GM18870 (cell line): ENCODE results near the gene RPS6KC1.
A peak's percentile ranks its signal among the peaks of the same experiment; 100 is the strongest.
"Not testable (repeated sequence)": the region's sequence is repeated elsewhere in the genome, so short reads cannot be mapped to it uniquely, and the experiment has no call there.

Experiments
- ATAC-seq: cut with Tn5 transposase; IDR thresholded peaks from one replicate; pipeline ENCODE4 v1.9.1; 2021; ENCODE audit warnings: moderate library complexity; ENCODE audit not compliant: unreplicated experiment

RPS6KC1 gene, protein sequence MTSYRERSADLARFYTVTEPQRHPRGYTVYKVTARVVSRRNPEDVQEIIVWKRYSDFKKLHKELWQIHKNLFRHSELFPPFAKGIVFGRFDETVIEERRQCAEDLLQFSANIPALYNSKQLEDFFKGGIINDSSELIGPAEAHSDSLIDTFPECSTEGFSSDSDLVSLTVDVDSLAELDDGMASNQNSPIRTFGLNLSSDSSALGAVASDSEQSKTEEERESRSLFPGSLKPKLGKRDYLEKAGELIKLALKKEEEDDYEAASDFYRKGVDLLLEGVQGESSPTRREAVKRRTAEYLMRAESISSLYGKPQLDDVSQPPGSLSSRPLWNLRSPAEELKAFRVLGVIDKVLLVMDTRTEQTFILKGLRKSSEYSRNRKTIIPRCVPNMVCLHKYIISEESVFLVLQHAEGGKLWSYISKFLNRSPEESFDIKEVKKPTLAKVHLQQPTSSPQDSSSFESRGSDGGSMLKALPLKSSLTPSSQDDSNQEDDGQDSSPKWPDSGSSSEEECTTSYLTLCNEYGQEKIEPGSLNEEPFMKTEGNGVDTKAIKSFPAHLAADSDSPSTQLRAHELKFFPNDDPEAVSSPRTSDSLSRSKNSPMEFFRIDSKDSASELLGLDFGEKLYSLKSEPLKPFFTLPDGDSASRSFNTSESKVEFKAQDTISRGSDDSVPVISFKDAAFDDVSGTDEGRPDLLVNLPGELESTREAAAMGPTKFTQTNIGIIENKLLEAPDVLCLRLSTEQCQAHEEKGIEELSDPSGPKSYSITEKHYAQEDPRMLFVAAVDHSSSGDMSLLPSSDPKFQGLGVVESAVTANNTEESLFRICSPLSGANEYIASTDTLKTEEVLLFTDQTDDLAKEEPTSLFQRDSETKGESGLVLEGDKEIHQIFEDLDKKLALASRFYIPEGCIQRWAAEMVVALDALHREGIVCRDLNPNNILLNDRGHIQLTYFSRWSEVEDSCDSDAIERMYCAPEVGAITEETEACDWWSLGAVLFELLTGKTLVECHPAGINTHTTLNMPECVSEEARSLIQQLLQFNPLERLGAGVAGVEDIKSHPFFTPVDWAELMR

DNA sequence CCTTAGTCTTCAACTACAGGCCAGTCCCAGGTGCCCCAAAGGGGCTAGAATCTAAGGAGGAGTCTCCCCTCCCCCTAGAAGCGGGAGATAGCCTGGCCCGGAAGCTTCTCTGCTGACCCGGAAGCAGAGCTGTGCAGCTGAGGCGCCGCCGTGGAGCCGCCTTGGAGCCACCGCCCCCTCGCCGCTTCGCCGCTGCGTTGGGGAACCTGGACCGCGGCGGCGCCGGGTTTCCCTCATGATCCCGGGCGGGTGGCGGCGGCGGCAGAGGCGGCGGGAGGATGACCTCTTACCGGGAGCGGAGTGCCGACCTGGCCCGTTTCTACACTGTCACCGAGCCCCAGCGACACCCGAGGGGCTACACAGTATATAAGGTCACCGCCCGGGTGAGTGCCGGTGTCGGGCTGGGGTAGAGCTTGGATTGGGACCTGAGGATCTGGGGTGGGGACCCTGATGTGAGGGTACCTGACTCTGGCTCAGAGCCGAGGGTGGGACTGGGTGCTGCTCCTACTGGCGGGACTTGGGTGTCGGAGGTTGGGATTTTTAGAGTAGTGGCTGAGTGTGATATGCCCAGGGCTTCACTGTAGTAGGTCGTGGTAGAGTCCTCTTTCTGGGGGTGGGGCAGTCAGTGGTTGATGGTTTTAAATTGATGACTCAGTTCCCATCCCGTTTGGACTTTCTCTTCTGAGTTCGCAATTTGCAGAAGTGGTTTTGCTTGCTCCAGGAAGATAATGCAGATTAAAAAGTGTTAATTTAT is at the start of gene RPS6KC1:
Gene RPS6KC1, plus strand, starts transcription at position 115 of the 754 bp plus-strand sequence. Its CDS starts 164 bp downstream, at position 279.
- ATAC-seq = peak; percentile 84

DNA sequence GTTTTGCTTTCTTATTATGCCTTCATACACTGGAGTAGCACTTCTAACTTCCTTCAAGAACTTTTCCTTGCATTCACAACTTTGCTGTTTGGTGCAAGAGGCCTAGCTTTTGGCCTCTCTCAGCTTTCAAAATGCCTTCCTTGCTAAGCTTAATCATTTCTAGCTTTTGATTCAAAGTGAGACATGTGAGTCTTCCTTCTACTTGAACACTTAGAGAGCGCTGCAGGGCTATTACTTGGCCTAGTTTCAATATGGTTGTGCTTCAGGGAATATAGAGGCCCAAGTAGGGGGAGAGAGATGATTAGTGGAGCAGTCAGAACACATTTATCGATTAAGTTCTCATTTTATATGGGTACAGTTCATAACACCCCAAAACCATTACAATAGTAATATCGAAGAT is 47.8 kb upstream of the RPS6KC1 start:
- no peak for ATAC-seq

DNA sequence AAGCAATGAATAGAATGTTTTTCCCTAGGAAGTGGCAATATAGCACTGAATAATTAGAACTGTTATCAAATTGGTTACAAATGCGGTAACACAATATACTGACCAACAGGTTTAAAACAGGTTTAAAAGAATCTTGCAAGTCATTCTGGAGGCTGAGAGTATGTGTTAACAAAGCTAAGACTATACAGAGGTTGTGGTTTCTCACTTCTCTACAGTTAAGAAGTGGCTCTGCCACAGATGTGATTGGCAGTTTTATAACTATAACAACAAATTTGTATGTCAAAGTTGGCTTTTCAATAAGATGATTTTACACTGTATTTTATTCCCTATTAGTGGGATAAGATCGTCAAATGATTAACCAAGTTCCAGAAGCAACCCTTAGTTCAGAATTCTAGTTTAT is 42.5 kb upstream of the RPS6KC1 start:
- no peak for ATAC-seq

DNA sequence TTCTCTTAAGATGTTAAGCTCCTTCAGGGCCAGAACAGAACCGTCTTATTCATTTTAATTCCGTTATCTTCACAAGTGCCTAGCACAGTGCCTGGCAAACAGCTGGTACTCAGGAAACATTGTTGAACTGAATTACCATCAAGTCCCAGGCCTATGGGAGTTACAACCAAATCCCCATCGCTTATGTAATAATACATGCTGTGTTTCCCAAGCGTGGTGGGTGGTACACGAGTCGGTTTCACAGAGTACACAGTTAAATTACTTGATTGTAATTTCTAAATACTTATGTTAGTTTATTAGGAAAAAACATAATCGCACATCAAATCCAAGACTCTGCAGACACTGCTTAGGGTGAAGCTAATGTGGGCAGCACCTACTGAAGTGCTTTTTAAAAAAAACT is 36.4 kb upstream of the RPS6KC1 start:
- ATAC-seq = no peak

- peak; percentile 92 for ATAC-seq
These were observed 35.7 kb upstream of the RPS6KC1 start, which contains the start of gene ANGEL2 for GRCh38 chr1:213015099-213016050. TSS of gene ANGEL2 (minus strand) at chr1:213015867. CDS start at chr1:213015671, 196 bp downstream.

DNA sequence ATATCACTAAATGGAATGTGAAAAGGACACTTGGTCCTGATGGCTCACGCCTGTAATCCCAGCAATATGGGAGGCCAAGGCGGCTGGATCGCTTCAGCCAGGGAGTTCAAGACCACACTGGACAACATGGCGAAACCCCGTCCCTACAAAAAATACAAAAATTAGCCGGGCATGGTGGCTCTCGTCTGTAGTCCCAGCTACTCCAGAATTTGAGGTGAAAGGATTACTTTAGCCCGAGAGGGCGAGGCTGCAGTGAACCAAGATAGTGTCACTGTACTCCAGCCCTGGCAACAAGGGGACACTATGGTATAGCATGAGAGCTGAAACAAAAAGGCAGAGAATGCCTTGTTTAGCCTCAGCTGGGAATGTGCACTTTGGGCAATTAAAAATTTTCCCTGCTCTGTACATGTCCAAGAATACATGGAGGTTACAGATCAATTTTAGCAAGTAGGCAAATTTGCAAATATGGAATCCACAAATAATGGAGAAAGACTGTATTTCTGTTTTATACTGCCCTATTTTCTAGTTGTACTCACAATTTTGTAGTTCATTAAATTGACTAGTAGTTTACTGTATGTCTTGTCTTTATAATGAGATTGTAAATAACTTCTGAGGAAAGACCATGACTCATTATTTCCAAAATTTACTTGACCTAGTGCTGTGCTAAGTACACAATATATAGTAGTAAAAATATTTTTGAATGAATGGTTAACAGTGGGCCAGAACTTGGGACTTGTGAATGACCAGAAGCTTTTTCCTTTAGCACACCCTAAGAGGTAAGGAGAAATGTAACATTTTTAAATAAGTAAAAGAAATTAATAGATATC is 33.4 kb upstream of the RPS6KC1 start:
- ATAC-seq = no peak

DNA sequence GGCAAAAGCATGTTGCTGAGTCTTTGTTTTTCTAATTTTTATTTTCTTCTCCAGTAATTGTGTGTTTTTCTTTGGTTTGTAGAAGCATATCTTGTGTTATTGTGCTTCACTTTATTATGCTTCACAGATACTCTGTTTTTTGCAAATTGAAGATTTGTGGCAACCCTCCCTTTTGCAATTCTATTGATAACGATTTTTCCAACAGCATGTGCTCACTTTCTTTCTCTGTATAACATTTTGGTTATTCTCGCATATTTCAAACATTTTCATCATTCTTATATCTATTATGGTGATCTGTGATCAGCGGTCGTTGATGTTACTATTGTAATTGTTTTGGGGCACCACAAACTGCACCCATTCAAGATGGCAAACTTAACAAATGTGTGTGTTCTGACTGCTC is 31.6 kb upstream of the RPS6KC1 start:
- ATAC-seq = no peak

- ATAC-seq = no peak
These were observed 31.0 kb upstream of the RPS6KC1 start for GRCh38 chr1:213020016-213020415.

- not testable (repeated sequence) for ATAC-seq
These were observed 24.0 kb upstream of the RPS6KC1 start for GRCh38 chr1:213027024-213027423.

GRCh38 chr1:213032651-213033050 is 18.4 kb upstream of the RPS6KC1 start:
- no peak for ATAC-seq

- ATAC-seq = no peak
These were observed 16.3 kb upstream of the RPS6KC1 start for GRCh38 chr1:213034713-213035112.

DNA sequence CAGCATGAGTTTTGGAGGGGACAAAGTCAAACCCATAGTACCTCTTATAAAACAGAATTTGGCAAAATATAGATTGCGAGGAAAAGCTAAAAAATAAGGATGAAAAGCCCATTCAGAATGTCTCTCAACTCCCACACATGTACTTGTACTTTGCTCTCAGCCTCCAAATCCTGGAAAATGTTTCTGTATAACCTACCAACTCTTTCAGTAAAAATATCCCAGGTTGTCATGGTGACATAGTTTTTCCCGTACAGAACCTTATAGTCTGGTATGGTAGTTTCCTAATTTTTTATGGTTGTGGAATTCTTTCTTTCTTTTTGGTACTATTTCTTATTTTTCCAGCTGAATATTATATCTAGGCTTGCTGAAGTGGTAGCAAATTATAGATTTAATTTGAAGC is 15.5 kb upstream of the RPS6KC1 start:
- ATAC-seq = no peak

- ATAC-seq = no peak
These were observed 9.6 kb upstream of the RPS6KC1 start for GRCh38 chr1:213041443-213041842.

- ATAC-seq = not testable (repeated sequence)
These were observed 5.5 kb upstream of the RPS6KC1 start for GRCh38 chr1:213045321-213046226.

DNA sequence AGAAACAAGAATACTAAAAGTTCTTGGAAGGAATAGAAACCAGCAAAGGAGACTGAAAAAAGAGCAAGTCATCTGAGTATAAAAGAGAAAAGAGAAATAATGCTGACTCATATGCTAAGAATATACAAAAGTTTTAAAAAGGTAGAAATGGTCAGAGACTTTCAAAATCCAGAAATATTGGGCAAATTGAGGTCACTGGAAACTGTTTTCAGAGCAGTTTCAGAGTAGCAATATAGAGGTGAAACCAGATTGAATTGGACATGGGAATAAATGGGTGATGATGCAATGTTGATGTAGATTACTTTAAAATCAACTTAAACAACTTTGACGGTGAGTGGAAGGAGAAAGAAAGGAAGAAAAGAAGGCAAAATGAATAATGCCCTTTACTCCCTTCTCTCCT is 1.8 kb upstream of the RPS6KC1 start:
- ATAC-seq = no peak

DNA sequence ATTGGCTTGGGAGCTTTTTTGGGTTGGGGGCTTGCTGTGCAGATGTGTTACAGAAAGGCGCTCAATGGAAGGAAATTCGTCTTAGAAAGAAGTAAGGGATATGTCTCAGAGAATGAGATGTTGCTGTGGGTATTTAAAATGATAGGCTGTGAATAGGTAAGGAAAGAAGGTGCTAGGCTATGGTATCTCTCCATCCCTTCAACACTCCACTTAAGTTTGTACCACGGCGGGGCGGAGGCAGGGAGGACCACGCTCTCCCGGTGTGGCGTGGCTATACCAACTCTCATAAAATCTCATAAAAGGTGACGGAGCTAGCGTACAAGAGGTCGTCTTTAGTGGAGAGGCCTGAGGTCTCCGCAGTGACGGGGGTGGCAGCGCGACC is 305 bp upstream of the RPS6KC1 start:
- ATAC-seq = peak; percentile 36

DNA sequence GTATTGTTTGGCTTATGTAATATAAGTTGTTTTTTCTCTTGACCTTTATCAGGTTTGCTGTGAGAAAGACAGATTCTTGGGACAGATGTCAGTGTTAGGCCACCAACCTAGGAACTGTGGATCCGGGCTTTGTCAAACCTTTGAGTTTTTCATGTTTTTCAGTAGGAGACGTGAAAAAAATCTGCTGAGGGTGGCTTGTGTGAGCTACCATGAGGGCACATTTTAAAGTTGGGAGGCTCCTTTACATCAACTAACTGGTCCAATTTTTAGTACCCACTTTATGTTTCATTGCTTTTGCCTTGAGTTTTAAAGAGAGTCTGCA is 801 bp downstream of the RPS6KC1 start:
- ATAC-seq = no peak

GRCh38 chr1:213053455-213053854 is 2.4 kb downstream of the RPS6KC1 start:
- no peak for ATAC-seq
